ENCODE measurements around the gene CEP131. TPM values are rescaled to one million over a fixed set of nuclear protein-coding genes. Genes with fewer than 3 reads are reported as not detected.

The CEP131 gene
- polyA plus RNA-seq, 1 donor from 2014 or later, result 21.3 TPM

GRCh38 chr17:81199482-81199830 is 23.3 kb downstream of the CEP131 start:
- H4K20me1 ChIP-seq (ENCODE audit: insufficient read depth), result no peaks in the 10 kb centered on the region
- H3K27me3 ChIP-seq (ENCODE audit: insufficient read depth, low read depth, low read length), result no peaks in the 10 kb centered on the region
- H3F3A ChIP-seq (ENCODE audit: insufficient read depth, low read length, poor library complexity, severe bottlenecking), result no peaks in the 10 kb centered on the region
- TF ChIP-seq EP300 (conservative IDR thresholded peaks at IDR 0.05; ENCODE audit: poor library complexity, severe bottlenecking) (no peak), EZH2 (IDR thresholded peaks at IDR 0.05; ENCODE audit: borderline replicate concordance, insufficient read depth, low read length, poor library complexity, severe bottlenecking) (no peak), RAD21 (conservative IDR thresholded peaks at IDR 0.05) (no peak), MXI1 (conservative IDR thresholded peaks at IDR 0.05; ENCODE audit: poor library complexity, severe bottlenecking) (no peak), TAF1 (IDR thresholded peaks at IDR 0.05; ENCODE audit: low read depth) (no peak), CTCF (IDR thresholded peaks at IDR 0.05; ENCODE audit: poor library complexity, severe bottlenecking) (no peak), POLR2AphosphoS5 (IDR thresholded peaks at IDR 0.05) (no peak), SMC3 (conservative IDR thresholded peaks at IDR 0.05; ENCODE audit: poor library complexity) (no peak)
- H3K36me3 ChIP-seq (ENCODE audit: insufficient read depth, low read length), result no peaks in the 10 kb centered on the region
- H2AFZ ChIP-seq (ENCODE audit: low read depth, low read length), result no peak overlapping the region
- no peaks in the 10 kb centered on the region for H3K79me2 ChIP-seq (replicated peaks; ENCODE audit: insufficient read depth, low read length)
- no peaks in the 10 kb centered on the region for H3K9me3 ChIP-seq (ENCODE audit: low read length)
- H3K9ac ChIP-seq (ENCODE audit: low read length), result no peak overlapping the region
- no peak overlapping the region for H3K4me2 ChIP-seq (ENCODE audit: low read length)
- no peaks in the 10 kb centered on the region for H3K9me2 ChIP-seq (ENCODE audit: insufficient read depth, low read length)
- no peak overlapping the region for H3K4me3 ChIP-seq (ENCODE audit: low read length)
- no peak overlapping the region for H3K27ac ChIP-seq (ENCODE audit: low read length)

- Histone ChIP-seq H3K9me2 (ENCODE audit: insufficient read depth, low read length) (no peaks in the 10 kb centered on the region), H4K20me1 (ENCODE audit: insufficient read depth) (no peaks in the 10 kb centered on the region), H3K79me2 (replicated peaks; ENCODE audit: insufficient read depth, low read length) (no peaks in the 10 kb centered on the region), H2AFZ (ENCODE audit: low read depth, low read length) (no peak overlapping the region), H3K27me3 (ENCODE audit: insufficient read depth, low read depth, low read length) (no peaks in the 10 kb centered on the region), H3F3A (ENCODE audit: insufficient read depth, low read length, poor library complexity, severe bottlenecking) (no peaks in the 10 kb centered on the region), H3K9me3 (ENCODE audit: low read length) (no peaks in the 10 kb centered on the region), H3K4me3 (ENCODE audit: low read length) (no peak overlapping the region), H3K4me2 (ENCODE audit: low read length) (no peak overlapping the region), H3K27ac (ENCODE audit: low read length) (no peak overlapping the region), H3K36me3 (ENCODE audit: insufficient read depth, low read length) (no peaks in the 10 kb centered on the region), H3K9ac (ENCODE audit: low read length) (no peak overlapping the region)
- TF ChIP-seq EP300 (conservative IDR thresholded peaks at IDR 0.05; ENCODE audit: poor library complexity, severe bottlenecking), result no peak
- TF ChIP-seq TAF1 (IDR thresholded peaks at IDR 0.05; ENCODE audit: low read depth), result no peak
- TF ChIP-seq CTCF (IDR thresholded peaks at IDR 0.05; ENCODE audit: poor library complexity, severe bottlenecking), result no peak
- TF ChIP-seq SMC3 (conservative IDR thresholded peaks at IDR 0.05; ENCODE audit: poor library complexity), result no peak
- TF ChIP-seq MXI1 (conservative IDR thresholded peaks at IDR 0.05; ENCODE audit: poor library complexity, severe bottlenecking), result no peak
- TF ChIP-seq POLR2AphosphoS5 (IDR thresholded peaks at IDR 0.05), result no peak
- TF ChIP-seq REST (IDR thresholded peaks at IDR 0.05; ENCODE audit: borderline replicate concordance), result no peak
- no peak for TF ChIP-seq RAD21 (conservative IDR thresholded peaks at IDR 0.05)
- no peak for TF ChIP-seq EZH2 (IDR thresholded peaks at IDR 0.05; ENCODE audit: borderline replicate concordance, insufficient read depth, low read length, poor library complexity, severe bottlenecking)
Measured at GRCh38 chr17:81198826-81199481, 23.8 kb downstream of the CEP131 start.
